Astrocyte of the cerebellum (primary cell): ENCODE data around the gene RBBP6.

Source experiments
- DNase-seq: peaks from one replicate; pipeline ENCODE4 v3.0.0-alpha.2; 2011; ENCODE audit warnings: low read depth
- H3K4me3 ChIP-seq: 2 replicates; pipeline ENCODE4 v1.5.1; 2011; ENCODE audit warnings: mild to moderate bottlenecking, low read depth, low read length, moderate library complexity
- in situ Hi-C: cut with HindIII; loops from 2 replicates; pipeline ENCODE4 v1.10.0; 2017; ENCODE audit warnings: low sequenced_read_pairs
- TF ChIP-seq, protein P1 (sequence below): IDR thresholded peaks from 2 replicates; pipeline ENCODE4 v1.5.1; 2012; ENCODE audit warnings: low read length, low read depth, moderate library complexity, mild to moderate bottlenecking; ENCODE audit errors: missing control alignments

Gene RBBP6

GRCh38 chr16:24589997-24590396 is 50.6 kb downstream of the RBBP6 start:
- in situ Hi-C loops, result no loop called here
- DNase-seq, result no peak
- no peak overlapping the region for H3K4me3 ChIP-seq
- TF ChIP-seq, protein P1, sequence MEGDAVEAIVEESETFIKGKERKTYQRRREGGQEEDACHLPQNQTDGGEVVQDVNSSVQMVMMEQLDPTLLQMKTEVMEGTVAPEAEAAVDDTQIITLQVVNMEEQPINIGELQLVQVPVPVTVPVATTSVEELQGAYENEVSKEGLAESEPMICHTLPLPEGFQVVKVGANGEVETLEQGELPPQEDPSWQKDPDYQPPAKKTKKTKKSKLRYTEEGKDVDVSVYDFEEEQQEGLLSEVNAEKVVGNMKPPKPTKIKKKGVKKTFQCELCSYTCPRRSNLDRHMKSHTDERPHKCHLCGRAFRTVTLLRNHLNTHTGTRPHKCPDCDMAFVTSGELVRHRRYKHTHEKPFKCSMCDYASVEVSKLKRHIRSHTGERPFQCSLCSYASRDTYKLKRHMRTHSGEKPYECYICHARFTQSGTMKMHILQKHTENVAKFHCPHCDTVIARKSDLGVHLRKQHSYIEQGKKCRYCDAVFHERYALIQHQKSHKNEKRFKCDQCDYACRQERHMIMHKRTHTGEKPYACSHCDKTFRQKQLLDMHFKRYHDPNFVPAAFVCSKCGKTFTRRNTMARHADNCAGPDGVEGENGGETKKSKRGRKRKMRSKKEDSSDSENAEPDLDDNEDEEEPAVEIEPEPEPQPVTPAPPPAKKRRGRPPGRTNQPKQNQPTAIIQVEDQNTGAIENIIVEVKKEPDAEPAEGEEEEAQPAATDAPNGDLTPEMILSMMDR, result no peak

- TF ChIP-seq, protein P1, result no peak
- no peak overlapping the region for H3K4me3 ChIP-seq
- no peak for DNase-seq
- in situ Hi-C loops, result no loop called here
These were observed 59.5 kb downstream of the RBBP6 start for GRCh38 chr16:24598777-24599437.

- TF ChIP-seq, protein P1, result no peak
- in situ Hi-C loops, result no loop called here
- no peak overlapping the region for H3K4me3 ChIP-seq
- DNase-seq, result no peak
These were observed 70.0 kb downstream of the RBBP6 start for GRCh38 chr16:24609417-24609739.

DNA sequence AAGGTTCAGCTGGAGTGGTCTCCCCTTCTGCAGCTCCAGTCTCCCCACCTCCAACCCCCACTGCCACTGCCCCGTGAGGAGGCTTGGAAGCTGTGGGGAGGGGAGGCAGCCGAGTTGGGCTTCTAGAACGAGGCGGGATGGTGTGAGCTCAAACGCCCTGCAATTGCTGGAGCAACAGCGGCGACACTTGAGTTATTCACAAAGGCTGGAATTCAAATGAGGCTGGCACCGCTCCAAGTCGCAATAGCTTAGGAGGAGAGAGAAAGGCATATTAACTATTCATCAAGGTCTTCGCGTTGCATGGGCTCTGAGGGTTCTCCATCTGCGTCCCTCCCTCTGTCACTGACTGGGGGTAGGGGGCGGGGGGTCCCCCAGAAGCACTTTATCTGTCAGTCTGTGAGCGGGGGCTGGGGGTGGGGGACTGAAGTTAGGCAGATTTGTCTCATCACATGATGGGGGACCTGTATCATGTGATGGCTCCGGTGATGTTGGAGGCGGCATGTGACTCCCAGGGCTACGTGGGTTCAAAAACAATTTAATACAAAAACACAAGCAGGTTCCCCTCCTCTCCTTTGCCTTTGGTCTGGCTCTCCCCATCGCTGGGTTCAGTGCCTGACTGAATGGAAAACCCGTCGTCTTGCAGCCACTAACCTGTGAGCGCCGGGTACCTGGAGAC is 70.5 kb downstream of the RBBP6 start:
- in situ Hi-C loops, result no loop called here
- H3K4me3 ChIP-seq, result peak overlapping the region; percentile 14

DNA sequence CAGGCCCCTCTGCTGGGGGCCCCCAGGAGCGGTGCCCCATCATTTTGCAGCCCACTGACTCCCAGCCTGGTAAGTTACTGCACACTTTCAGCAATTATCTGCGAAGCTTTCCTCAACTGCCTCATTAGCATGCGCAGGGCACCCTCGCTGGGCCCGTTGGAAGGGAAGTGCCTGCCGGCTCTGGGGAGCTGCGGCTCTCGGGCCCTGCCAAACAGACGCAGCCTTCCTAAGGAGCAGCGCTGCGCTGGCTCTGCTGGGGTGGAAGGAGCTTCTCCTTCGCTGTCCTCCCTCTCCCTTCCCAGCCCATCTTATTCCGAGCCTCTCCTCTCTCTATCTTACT is 71.0 kb downstream of the RBBP6 start:
- in situ Hi-C loops, result no loop called here
- peak; percentile 0 for DNase-seq
- peak overlapping the region; percentile 14 for H3K4me3 ChIP-seq
- TF ChIP-seq, protein P1, result no peak

More for the DNA sequence above, 70.5 kb downstream of the RBBP6 start:
- DNase-seq, result peak; percentile 33
- TF ChIP-seq, protein P1, result no peak

DNA sequence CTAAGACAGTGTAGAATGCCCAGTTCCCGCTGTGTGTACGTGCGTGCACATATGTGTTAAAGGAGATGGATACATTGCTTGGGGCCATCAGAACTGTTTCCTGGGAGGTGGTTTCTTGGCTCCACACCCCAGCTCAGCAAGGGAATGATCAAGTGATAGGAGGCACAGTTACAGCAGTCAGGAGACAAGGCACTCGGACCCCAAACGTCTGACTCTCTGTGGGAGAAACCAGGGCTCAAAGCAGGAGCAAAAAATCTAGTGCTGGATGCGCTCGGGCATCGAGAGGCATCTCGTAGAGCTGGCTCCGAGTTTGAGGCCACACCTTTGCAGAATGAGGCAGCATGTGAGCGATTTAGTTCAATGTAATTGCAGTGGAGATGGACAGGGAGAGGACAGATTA is 71.9 kb downstream of the RBBP6 start:
- H3K4me3 ChIP-seq, result no peak overlapping the region
- DNase-seq, result no peak
- in situ Hi-C loops, result no loop called here
- TF ChIP-seq, protein P1, result no peak
